HL-60 (cell line): ENCODE data around the gene AHSG.

Experiments used
- CTCF ChIP-seq: IDR thresholded peaks from one replicate; pipeline ENCODE4 v1.5.1; 2011; ENCODE audit warnings: low read length, control low read depth, inconsistent platforms; ENCODE audit not compliant: insufficient read depth
- GABPA ChIP-seq: IDR thresholded peaks from 2 replicates; pipeline ENCODE4 v1.6.1; 2012; ENCODE audit warnings: low read depth
- POLR2AphosphoS5 ChIP-seq: IDR thresholded peaks from 2 replicates; pipeline ENCODE4 v1.6.1; 2012; ENCODE audit warnings: low read depth
- REST ChIP-seq: IDR thresholded peaks from 2 replicates; pipeline ENCODE4 v1.6.1; 2012; ENCODE audit warnings: low read depth; ENCODE audit not compliant: insufficient replicate concordance
- SPI1 ChIP-seq: IDR thresholded peaks from 2 replicates; pipeline ENCODE4 v1.6.1; 2012; ENCODE audit warnings: low read depth, mild to moderate bottlenecking, borderline replicate concordance

- TF ChIP-seq CTCF = no peak
- TF ChIP-seq REST = no peak
- TF ChIP-seq POLR2AphosphoS5 = no peak
- no peak for TF ChIP-seq GABPA
- TF ChIP-seq SPI1 = no peak
Observed at GRCh38 chr3:186618318-186618938, 5.6 kb downstream of the AHSG start.
